K562 (cell line): ENCODE results near the gene RNF44. TPM values are rescaled to one million over a fixed set of nuclear protein-coding genes. Genes with fewer than 3 reads are reported as not detected.

ENCODE experiments used
- ATF7 ChIP-seq: fragments of 450-650 bp; IDR thresholded peaks from 2 replicates; pipeline ENCODE4 v1.7.1; 2014; ENCODE audit warnings: mild to moderate bottlenecking, moderate library complexity
- CCAR2 ChIP-seq: fragments of 200-400 bp; formaldehyde crosslinking; IDR thresholded peaks from 2 replicates; pipeline ENCODE4 v1.6.1; 2017; ENCODE audit warnings: mild to moderate bottlenecking, low read depth, low read length
- CEBPB ChIP-seq: fragments of 450-650 bp; IDR thresholded peaks from 2 replicates; pipeline ENCODE4 v1.6.1; 2016; ENCODE audit warnings: missing genetic modification characterization, missing compliant biosample characterization
- CHD1 ChIP-seq: fragments of 200-600 bp; sonication (generic); IDR thresholded peaks from one replicate; pipeline ENCODE4 v1.6.1; 2012; ENCODE audit warnings: mild to moderate bottlenecking, moderate library complexity, low read length, inconsistent platforms
- FOSL1 ChIP-seq: fragments of 200-800 bp; sonication (Bioruptor generic); conservative IDR thresholded peaks from 2 replicates; pipeline ENCODE4 v1.6.1; 2016; ENCODE audit warnings: missing genetic modification characterization, missing compliant biosample characterization
- HEY1 ChIP-seq: fragments of 250-450 bp; sonication (Bioruptor Pico); IDR thresholded peaks from 2 replicates; pipeline ENCODE4 v1.5.0; 2020; ENCODE audit warnings: mild to moderate bottlenecking, moderate library complexity, borderline replicate concordance
- HNRNPUL1 ChIP-seq: fragments of 200-400 bp; formaldehyde crosslinking; IDR thresholded peaks from 2 replicates; pipeline ENCODE4 v1.6.1; 2017; ENCODE audit warnings: low read length
- KDM4B ChIP-seq, 2 experiments: fragments of 450-650 bp in 1 of 2; sonication (generic) in 1 of 2; IDR thresholded peaks; 2 replicates each; pipeline ENCODE4 v1.6.1; 2016 to 2017; ENCODE audit warnings: borderline replicate concordance in 2 of 2, antibody characterized with exemption in 1 of 2, low read depth in 1 of 2, mild to moderate bottlenecking in 1 of 2
- LCOR ChIP-seq: sonication (generic); formaldehyde crosslinking; IDR thresholded peaks from 2 replicates; pipeline ENCODE4 v1.8.0; 2022; ENCODE audit warnings: mild to moderate bottlenecking, missing genetic modification reagents
- MYNN ChIP-seq, 2 experiments: sonication (generic); formaldehyde crosslinking in 1 of 2; IDR thresholded peaks; 2 replicates each; pipeline versions ENCODE4 v1.5.0 to v1.6.1; 2016 to 2020; ENCODE audit warnings: antibody characterized with exemption in 1 of 2, missing genetic modification reagents in 1 of 2
- NFIX ChIP-seq: fragments of 250-450 bp; sonication (Bioruptor Pico); IDR thresholded peaks from 2 replicates; pipeline ENCODE4 v1.4.0; 2020; ENCODE audit warnings: low read depth, mild to moderate bottlenecking, moderate library complexity
- RBM34 ChIP-seq: fragments of 200-400 bp; formaldehyde crosslinking; IDR thresholded peaks from 2 replicates; pipeline ENCODE4 v1.6.1; 2018; ENCODE audit warnings: low read length, borderline replicate concordance; ENCODE audit not compliant: insufficient read depth
- RHOXF2B ChIP-seq: fragments of 250-450 bp; sonication (Bioruptor Pico); conservative IDR thresholded peaks from 2 replicates; pipeline ENCODE4 v1.5.1; 2021
- SREBF1 ChIP-seq: fragments of 150-350 bp; IDR thresholded peaks from 2 replicates; pipeline ENCODE4 v1.6.1; 2014; ENCODE audit warnings: antibody characterized with exemption, low read depth, low read length, borderline replicate concordance
- TCF3 ChIP-seq: sonication (generic); formaldehyde crosslinking; IDR thresholded peaks from 2 replicates; pipeline ENCODE4 v1.4.0; 2020; ENCODE audit warnings: mild to moderate bottlenecking, missing genetic modification reagents
- TCFL5 ChIP-seq: fragments of 250-450 bp; sonication (Bioruptor Pico); conservative IDR thresholded peaks from 2 replicates; pipeline ENCODE4 v1.6.1; 2021; ENCODE audit warnings: mild to moderate bottlenecking, moderate library complexity, matching md5 sums
- ZC3H4 ChIP-seq: sonication (generic); formaldehyde crosslinking; IDR thresholded peaks from 2 replicates; pipeline ENCODE4 v1.9.0; 2021; ENCODE audit warnings: missing genetic modification reagents, borderline replicate concordance
- ZNF347 ChIP-seq: fragments of 450-650 bp; formaldehyde crosslinking; IDR thresholded peaks from 2 replicates; pipeline ENCODE4 v1.4.0; 2020; ENCODE audit warnings: low read depth, mild to moderate bottlenecking, moderate library complexity
- ZNF57 ChIP-seq: fragments of 450-650 bp; formaldehyde crosslinking; IDR thresholded peaks from 2 replicates; pipeline ENCODE4 v1.4.0; 2020; ENCODE audit warnings: mild to moderate bottlenecking, moderate library complexity
- ZNF668 ChIP-seq: fragments of 250-450 bp; sonication (Bioruptor Pico); IDR thresholded peaks from 2 replicates; pipeline ENCODE4 v1.8.0; 2022; ENCODE audit warnings: mild to moderate bottlenecking, inconsistent platforms
- ZNF696 ChIP-seq: fragments of 250-450 bp; sonication (Bioruptor Pico); conservative IDR thresholded peaks from 2 replicates; pipeline ENCODE4 v1.4.0; 2020; ENCODE audit warnings: mild to moderate bottlenecking, moderate library complexity
- polyA plus RNA-seq, 8 experiments: library from polyadenylated mRNA; depleted of rRNA in 4 of 8; stranded (reverse) in 5 of 8; unstranded in 3 of 8; fragments of >200 nt; fragmentation: Nextera tagmentation in 2 of 8; fragmentation: Illumina TruSeq in 1 of 8; extraction: Ambion mirVana in 2 of 8; extraction: Trizol in 1 of 8; gene quantifications; 2 replicates each; pipeline versions ENCODE4 v1.2.1 to v1.2.3, GENCODE V29; 2011 to 2014; ENCODE audit warnings: inconsistent platforms in 1 of 8, missing spikeins in 1 of 8
- total RNA-seq, 7 experiments: library from RNA; depleted of rRNA in 6 of 7; stranded (reverse); fragments of >200 nt in 6 of 7; fragmentation: Illumina TruSeq in 2 of 7; extraction: Trizol in 2 of 7; gene quantifications; 2 replicates each; pipeline versions ENCODE4 v1.2.1 to v1.2.3, GENCODE V29; 2011 to 2021; ENCODE audit warnings: low replicate concordance in 1 of 7
- TF ChIP-seq, protein P1 (sequence below): fragments of 450-650 bp; formaldehyde crosslinking; IDR thresholded peaks from 2 replicates; pipeline ENCODE4 v1.4.0; 2020; ENCODE audit warnings: mild to moderate bottlenecking, moderate library complexity
- TF ChIP-seq, protein P2 (sequence below): fragments of 250-450 bp; sonication (Bioruptor Pico); IDR thresholded peaks from 2 replicates; pipeline ENCODE4 v1.8.0; 2022; ENCODE audit warnings: inconsistent platforms, mild to moderate bottlenecking, moderate library complexity, borderline replicate concordance
- TF ChIP-seq, protein P3 (sequence below): IDR thresholded peaks from 3 replicates; pipeline ENCODE4 v1.6.1; 2011; ENCODE audit warnings: borderline replicate concordance, mild to moderate bottlenecking, moderate library complexity; ENCODE audit not compliant: insufficient read length; ENCODE audit errors: extremely low read depth

The RNF44 gene
- total and polyA plus RNA-seq, 9 of the 15 experiments (the other 6 are each of a cell fraction or from before 2014, with no cell fraction given) = 1.6 to 82.6 (median 7.4) TPM

DNA sequence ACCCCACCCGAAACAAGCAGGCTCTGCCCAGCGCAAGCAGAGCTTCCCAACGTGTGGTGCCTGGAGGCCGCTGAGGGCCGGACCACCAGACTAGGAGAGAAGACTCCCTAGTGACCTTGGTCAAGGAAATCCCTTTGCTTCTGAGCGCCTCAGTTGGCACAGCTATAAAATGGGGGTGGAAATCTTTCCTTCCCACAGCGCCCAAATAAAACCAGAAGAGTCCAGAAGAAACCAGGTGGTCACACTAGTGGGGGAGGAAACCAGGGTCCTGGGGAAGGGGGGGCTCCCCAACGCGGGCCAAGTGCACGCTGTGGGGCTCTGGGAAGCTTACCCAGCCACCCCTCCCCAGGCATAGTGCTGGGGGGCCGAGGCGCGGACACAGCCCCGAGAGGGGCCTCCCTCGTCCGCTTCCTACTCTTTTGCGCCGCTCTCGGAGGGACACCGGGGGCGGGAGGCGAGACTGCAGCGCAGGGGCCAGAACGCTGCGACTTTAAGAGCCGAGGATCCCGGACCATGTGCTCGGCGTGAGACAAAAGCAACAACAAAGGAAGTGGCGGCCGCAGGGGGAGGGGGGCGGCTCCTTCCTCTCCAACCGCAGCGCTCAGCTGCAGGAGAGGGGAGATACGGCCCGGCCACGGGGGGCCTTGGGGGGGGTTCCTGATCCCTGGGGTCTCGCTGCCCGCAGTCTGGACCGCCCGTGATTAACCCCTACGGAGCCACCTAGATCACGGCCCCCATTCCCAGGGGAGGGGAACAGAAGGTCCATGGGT, 885 bp downstream of the RNF44 start (continued):
- TF ChIP-seq NFIX (CRISPR knock-in tag) = no peak
- TF ChIP-seq, protein P1, sequence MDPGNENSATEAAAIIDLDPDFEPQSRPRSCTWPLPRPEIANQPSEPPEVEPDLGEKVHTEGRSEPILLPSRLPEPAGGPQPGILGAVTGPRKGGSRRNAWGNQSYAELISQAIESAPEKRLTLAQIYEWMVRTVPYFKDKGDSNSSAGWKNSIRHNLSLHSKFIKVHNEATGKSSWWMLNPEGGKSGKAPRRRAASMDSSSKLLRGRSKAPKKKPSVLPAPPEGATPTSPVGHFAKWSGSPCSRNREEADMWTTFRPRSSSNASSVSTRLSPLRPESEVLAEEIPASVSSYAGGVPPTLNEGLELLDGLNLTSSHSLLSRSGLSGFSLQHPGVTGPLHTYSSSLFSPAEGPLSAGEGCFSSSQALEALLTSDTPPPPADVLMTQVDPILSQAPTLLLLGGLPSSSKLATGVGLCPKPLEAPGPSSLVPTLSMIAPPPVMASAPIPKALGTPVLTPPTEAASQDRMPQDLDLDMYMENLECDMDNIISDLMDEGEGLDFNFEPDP (CRISPR knock-in tag) = no peak
- no peak for TF ChIP-seq ZNF668 (CRISPR knock-in tag)
- TF ChIP-seq TCFL5 (CRISPR knock-in tag) = no peak
- no peak for TF ChIP-seq HEY1 (CRISPR knock-in tag)
- TF ChIP-seq KDM4B (IDR thresholded peaks at IDR 0.05; ENCODE audit: borderline replicate concordance in 2 of 2, low read depth in 1 of 2) = no peak
- 0 out of 2 replicates have a peak, but pooled peaks have one; percentile 29 for TF ChIP-seq LCOR (CRISPR knock-in tag)
- no peak for TF ChIP-seq SREBF1
- TF ChIP-seq FOSL1 (tag) = no peak
- TF ChIP-seq CCAR2 = no peak
- TF ChIP-seq CEBPB (tag) = no peak
- TF ChIP-seq RBM34 = no peak
- TF ChIP-seq ATF7 = no peak
- TF ChIP-seq, protein P2, sequence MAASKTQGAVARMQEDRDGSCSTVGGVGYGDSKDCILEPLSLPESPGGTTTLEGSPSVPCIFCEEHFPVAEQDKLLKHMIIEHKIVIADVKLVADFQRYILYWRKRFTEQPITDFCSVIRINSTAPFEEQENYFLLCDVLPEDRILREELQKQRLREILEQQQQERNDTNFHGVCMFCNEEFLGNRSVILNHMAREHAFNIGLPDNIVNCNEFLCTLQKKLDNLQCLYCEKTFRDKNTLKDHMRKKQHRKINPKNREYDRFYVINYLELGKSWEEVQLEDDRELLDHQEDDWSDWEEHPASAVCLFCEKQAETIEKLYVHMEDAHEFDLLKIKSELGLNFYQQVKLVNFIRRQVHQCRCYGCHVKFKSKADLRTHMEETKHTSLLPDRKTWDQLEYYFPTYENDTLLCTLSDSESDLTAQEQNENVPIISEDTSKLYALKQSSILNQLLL (CRISPR knock-in tag) = no peak
- TF ChIP-seq TCF3 (CRISPR knock-in tag) = no peak
- TF ChIP-seq ZNF347 (CRISPR knock-in tag) = no peak
- TF ChIP-seq MYNN (IDR thresholded peaks at IDR 0.05) = no peak
- TF ChIP-seq MYNN (CRISPR knock-in tag; IDR thresholded peaks at IDR 0.05) = no peak
- TF ChIP-seq RHOXF2B (CRISPR knock-in tag) = no peak
- no peak; the same call in 1 of the 2 replicates for TF ChIP-seq HNRNPUL1
- no peak for TF ChIP-seq CHD1
- TF ChIP-seq ZNF57 (CRISPR knock-in tag) = no peak
- TF ChIP-seq, protein P3, sequence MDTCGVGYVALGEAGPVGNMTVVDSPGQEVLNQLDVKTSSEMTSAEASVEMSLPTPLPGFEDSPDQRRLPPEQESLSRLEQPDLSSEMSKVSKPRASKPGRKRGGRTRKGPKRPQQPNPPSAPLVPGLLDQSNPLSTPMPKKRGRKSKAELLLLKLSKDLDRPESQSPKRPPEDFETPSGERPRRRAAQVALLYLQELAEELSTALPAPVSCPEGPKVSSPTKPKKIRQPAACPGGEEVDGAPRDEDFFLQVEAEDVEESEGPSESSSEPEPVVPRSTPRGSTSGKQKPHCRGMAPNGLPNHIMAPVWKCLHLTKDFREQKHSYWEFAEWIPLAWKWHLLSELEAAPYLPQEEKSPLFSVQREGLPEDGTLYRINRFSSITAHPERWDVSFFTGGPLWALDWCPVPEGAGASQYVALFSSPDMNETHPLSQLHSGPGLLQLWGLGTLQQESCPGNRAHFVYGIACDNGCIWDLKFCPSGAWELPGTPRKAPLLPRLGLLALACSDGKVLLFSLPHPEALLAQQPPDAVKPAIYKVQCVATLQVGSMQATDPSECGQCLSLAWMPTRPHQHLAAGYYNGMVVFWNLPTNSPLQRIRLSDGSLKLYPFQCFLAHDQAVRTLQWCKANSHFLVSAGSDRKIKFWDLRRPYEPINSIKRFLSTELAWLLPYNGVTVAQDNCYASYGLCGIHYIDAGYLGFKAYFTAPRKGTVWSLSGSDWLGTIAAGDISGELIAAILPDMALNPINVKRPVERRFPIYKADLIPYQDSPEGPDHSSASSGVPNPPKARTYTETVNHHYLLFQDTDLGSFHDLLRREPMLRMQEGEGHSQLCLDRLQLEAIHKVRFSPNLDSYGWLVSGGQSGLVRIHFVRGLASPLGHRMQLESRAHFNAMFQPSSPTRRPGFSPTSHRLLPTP = no peak
- no peak for TF ChIP-seq ZNF696 (CRISPR knock-in tag)
- TF ChIP-seq ZC3H4 (CRISPR knock-in tag) = no peak
